ENCODE measurements around the gene OR51B2.

OR51B2 gene

GRCh38 chr11:5281596-5281995, 42.5 kb downstream of the OR51B2 start:
- no peak for DNase-seq

- peak; percentile 36 for DNase-seq
These were observed 43.5 kb downstream of the OR51B2 start for GRCh38 chr11:5280582-5281102.

- no peak for DNase-seq
These were observed 44.5 kb downstream of the OR51B2 start for GRCh38 chr11:5279471-5280090.

- DNase-seq = no peak
These were observed 46.2 kb downstream of the OR51B2 start for GRCh38 chr11:5277807-5278382.

GRCh38 chr11:5276697-5277096, 47.4 kb downstream of the OR51B2 start:
- DNase-seq = no peak

- DNase-seq = no peak
These were observed 48.6 kb downstream of the OR51B2 start for GRCh38 chr11:5275369-5276110.

- no peak for DNase-seq
These were observed 49.7 kb downstream of the OR51B2 start for GRCh38 chr11:5274395-5274794.
